Hepatocyte (in vitro differentiated cells): ENCODE measurements around the gene CLCNKB. TPM values are rescaled to one million over a fixed set of nuclear protein-coding genes. Genes with fewer than 3 reads are reported as not detected.

Source experiments
- DNase-seq: peaks from one replicate; pipeline ENCODE4 v3.0.0-alpha.2; 2016; ENCODE audit warnings: low spot score
- H2AFZ ChIP-seq: fragments of 200-600 bp; sonication (generic); 2 replicates; pipeline ENCODE4 v1.6.0; 2016; ENCODE audit warnings: antibody characterized with exemption, mild to moderate bottlenecking
- H3K27ac ChIP-seq: fragments of 200-600 bp; sonication (generic); 2 replicates; pipeline ENCODE4 v1.5.1; 2016; ENCODE audit warnings: mild to moderate bottlenecking
- H3K27me3 ChIP-seq: fragments of 200-600 bp; sonication (generic); 2 replicates; pipeline ENCODE4 v1.6.1; 2016
- H3K36me3 ChIP-seq: fragments of 200-600 bp; sonication (generic); replicated peaks from 2 replicates; pipeline ENCODE4 v1.5.1; 2016; ENCODE audit warnings: low read depth; ENCODE audit not compliant: insufficient read depth
- H3K4me1 ChIP-seq: fragments of 200-600 bp; sonication (generic); 2 replicates; pipeline ENCODE4 v1.5.1; 2016; ENCODE audit warnings: mild to moderate bottlenecking, moderate library complexity; ENCODE audit not compliant: insufficient read depth
- H3K4me2 ChIP-seq: fragments of 200-600 bp; sonication (generic); 2 replicates; pipeline ENCODE4 v1.6.0; 2016
- H3K4me3 ChIP-seq: fragments of 200-600 bp; sonication (generic); 2 replicates; pipeline ENCODE4 v1.5.1; 2016; ENCODE audit warnings: mild to moderate bottlenecking
- H3K79me2 ChIP-seq: fragments of 200-600 bp; sonication (generic); 2 replicates; pipeline ENCODE4 v1.6.0; 2017; ENCODE audit warnings: mild to moderate bottlenecking
- H3K9me2 ChIP-seq: fragments of 200-600 bp; sonication (generic); replicated peaks from 2 replicates; pipeline ENCODE4 v1.6.0; 2017; ENCODE audit warnings: mild to moderate bottlenecking; ENCODE audit not compliant: insufficient read depth
- H3K9me3 ChIP-seq: fragments of 200-600 bp; sonication (generic); 2 replicates; pipeline ENCODE4 v1.5.1; 2016; ENCODE audit warnings: low read depth, mild to moderate bottlenecking
- H4K20me1 ChIP-seq: fragments of 200-600 bp; sonication (generic); 2 replicates; pipeline ENCODE4 v1.6.0; 2016; ENCODE audit warnings: mild to moderate bottlenecking; ENCODE audit not compliant: insufficient read depth, poor library complexity, severe bottlenecking
- CTCF ChIP-seq: fragments of 200-600 bp; sonication (generic); IDR thresholded peaks from 2 replicates; pipeline ENCODE4 v1.5.1; 2016; ENCODE audit warnings: antibody characterized with exemption, mild to moderate bottlenecking; ENCODE audit not compliant: poor library complexity
- EZH2 ChIP-seq: fragments of 200-600 bp; sonication (generic); IDR thresholded peaks from 2 replicates; pipeline ENCODE4 v1.6.1; 2016; ENCODE audit warnings: antibody characterized with exemption, mild to moderate bottlenecking, borderline replicate concordance
- EZH2phosphoT487 ChIP-seq: fragments of 200-600 bp; sonication (generic); IDR thresholded peaks from one replicate; pipeline ENCODE4 v1.6.1; 2018; ENCODE audit warnings: antibody characterized with exemption, mild to moderate bottlenecking, low read depth, moderate library complexity; ENCODE audit not compliant: unreplicated experiment, severe bottlenecking
- WGBS: methylation state at CpG from one replicate; pipeline ENCODE4 v1.1.6; 2016; ENCODE audit warnings: low lambda C conversion rate; ENCODE audit errors: missing lambda C conversion rate; 5-methylcytosine and 5-hydroxymethylcytosine counted together
- polyA plus RNA-seq: library from polyadenylated mRNA; unstranded; fragments of >200 nt; fragmentation: Nextera tagmentation; extraction: Ambion mirVana; gene quantifications from 2 replicates; pipeline ENCODE4 v1.2.1, GENCODE V29; 2016
- total RNA-seq: library from RNA; depleted of rRNA; stranded (reverse); fragments of >200 nt; gene quantifications from 2 replicates; pipeline ENCODE4 v1.2.3, GENCODE V29; 2014

CLCNKB gene
- total and polyA plus RNA-seq, 2 experiments from 2014 or later: 0.47 to 1.4 TPM

- Histone ChIP-seq H3K27ac (no peak overlapping the region), H4K20me1 (no peaks in the 10 kb centered on the region), H2AFZ (no peak overlapping the region), H3K4me2 (no peak overlapping the region), H3K36me3 (no peaks in the 10 kb centered on the region), H3K4me3 (no peak overlapping the region), H3K9me2 (no peaks in the 10 kb centered on the region), H3K9me3 (no peaks in the 10 kb centered on the region), H3K27me3 (no peaks in the 10 kb centered on the region), H3K79me2 (no peaks in the 10 kb centered on the region), H3K4me1 (no peaks in the 10 kb centered on the region)
- 58% methylated on average over 9 of the region's 9 CpGs for WGBS
- DNase-seq: no peak
- TF ChIP-seq CTCF: no peak
- no peak for TF ChIP-seq EZH2
- no peak for TF ChIP-seq EZH2phosphoT487
These were observed 58.0 kb downstream of the CLCNKB start for GRCh38 chr1:16101623-16102022.

Other genes with a start within 250 kb of the CLCNKB start
- gene UQCRHL, start 236.1 kb upstream of the CLCNKB start, total RNA-seq: 2.0 and 2.6 TPM in 2 replicates
- gene UQCRHL, start 236.1 kb upstream of the CLCNKB start, polyA plus RNA-seq: 1.0 and 1.8 TPM in 2 replicates
- 23.7 and 25.9 TPM in 2 replicates for gene SPEN, start 196.1 kb upstream of the CLCNKB start, total RNA-seq
- 22.7 and 24.3 TPM in 2 replicates for gene SPEN, start 196.1 kb upstream of the CLCNKB start, polyA plus RNA-seq
- 15.3 and 16.8 TPM in 2 replicates for gene ZBTB17, start 67.7 kb upstream of the CLCNKB start, total RNA-seq
- 32.3 and 51.1 TPM in 2 replicates for gene ZBTB17, start 67.7 kb upstream of the CLCNKB start, polyA plus RNA-seq
- gene SRARP, start 39.5 kb upstream of the CLCNKB start, total RNA-seq: not detected in 2 replicates
- gene SRARP, start 39.5 kb upstream of the CLCNKB start, polyA plus RNA-seq: not detected in 2 replicates
- gene HSPB7, start 25.7 kb upstream of the CLCNKB start, total RNA-seq: 12.6 and 17.4 TPM in 2 replicates
- 59.4 and 66.2 TPM in 2 replicates for gene HSPB7, start 25.7 kb upstream of the CLCNKB start, polyA plus RNA-seq
- 1.0 and 1.3 TPM in 2 replicates for gene CLCNKA, start 21.7 kb upstream of the CLCNKB start, total RNA-seq
- 1.3 and 2.7 TPM in 2 replicates for gene CLCNKA, start 21.7 kb upstream of the CLCNKB start, polyA plus RNA-seq
- gene FAM131C, start 29.9 kb downstream of the CLCNKB start, total RNA-seq: 3.3 and 3.5 TPM in 2 replicates
- 7.5 and 11.7 TPM in 2 replicates for gene FAM131C, start 29.9 kb downstream of the CLCNKB start, polyA plus RNA-seq
- gene EPHA2, start 112.3 kb downstream of the CLCNKB start, total RNA-seq: 26.7 and 27.3 TPM in 2 replicates
- 20.0 and 20.4 TPM in 2 replicates for gene EPHA2, start 112.3 kb downstream of the CLCNKB start, polyA plus RNA-seq
- 15.9 and 21.0 TPM in 2 replicates for gene ARHGEF19, start 168.9 kb downstream of the CLCNKB start, total RNA-seq
- 24.7 and 24.8 TPM in 2 replicates for gene ARHGEF19, start 168.9 kb downstream of the CLCNKB start, polyA plus RNA-seq
- 5.4 and 6.6 TPM in 2 replicates for gene CPLANE2, start 193.4 kb downstream of the CLCNKB start, total RNA-seq
- 2.9 and 6.6 TPM in 2 replicates for gene CPLANE2, start 193.4 kb downstream of the CLCNKB start, polyA plus RNA-seq